NCI-H2227 treated with DMSO at 0.1 percent for 48 hours (cell line): ENCODE data around the gene ECM1.

Experiments
- DNase-seq: peaks from one replicate; lab custom pipeline; 2025; lab: John Stamatoyannopoulos, UW

Gene ECM1

GRCh38 chr1:150512846-150513245 is 4.9 kb downstream of the ECM1 start:
- DNase-seq, result no peak

GRCh38 chr1:150513351-150513791 is 5.5 kb downstream of the ECM1 start:
- no peak for DNase-seq

GRCh38 chr1:150514260-150514659 is 6.4 kb downstream of the ECM1 start:
- DNase-seq, result no peak

GRCh38 chr1:150514913-150515327 is 7.0 kb downstream of the ECM1 start:
- DNase-seq, result no peak

GRCh38 chr1:150515328-150516049 is 7.6 kb downstream of the ECM1 start, which contains the start of gene FALEC:
FALEC (plus strand) TSS chr1:150515752.
- DNase-seq, result peak; percentile 90

- peak; percentile 40 for DNase-seq
These were observed 8.2 kb downstream of the ECM1 start for GRCh38 chr1:150516050-150516591.

GRCh38 chr1:150516616-150517015 is 8.7 kb downstream of the ECM1 start:
- peak; percentile 40 for DNase-seq

- DNase-seq, result no peak
These were observed 13.5 kb downstream of the ECM1 start for GRCh38 chr1:150521196-150521968.

GRCh38 chr1:150525348-150525747 is 17.4 kb downstream of the ECM1 start:
- DNase-seq, result no peak

- DNase-seq, result no peak
These were observed 20.3 kb downstream of the ECM1 start for GRCh38 chr1:150528196-150528595.

- no peak for DNase-seq
These were observed 21.1 kb downstream of the ECM1 start for GRCh38 chr1:150529017-150529416.

GRCh38 chr1:150530491-150531159 is 22.7 kb downstream of the ECM1 start:
- no peak for DNase-seq

GRCh38 chr1:150532860-150533259 is 25.0 kb downstream of the ECM1 start:
- DNase-seq, result no peak

- no peak for DNase-seq
These were observed 26.1 kb downstream of the ECM1 start for GRCh38 chr1:150534002-150534401.

GRCh38 chr1:150535511-150536287 is 27.8 kb downstream of the ECM1 start:
- DNase-seq, result no peak

GRCh38 chr1:150536836-150537731 is 29.2 kb downstream of the ECM1 start:
- DNase-seq, result no peak

GRCh38 chr1:150537732-150538684 is 30.1 kb downstream of the ECM1 start:
- DNase-seq, result no peak

GRCh38 chr1:150543500-150544143 is 35.7 kb downstream of the ECM1 start:
- DNase-seq, result no peak

GRCh38 chr1:150544204-150544603 is 36.3 kb downstream of the ECM1 start:
- no peak for DNase-seq
